Thyroid gland (tissue), 4 donors: ENCODE results near the gene FPR1. TPM values are rescaled to one million over a fixed set of nuclear protein-coding genes. Genes with fewer than 3 reads are reported as not detected.

Source experiments
- DNase-seq, 2 donors: peaks; one replicate each; pipeline ENCODE4 v3.0.0-alpha.2; 2019
- H3K27ac ChIP-seq, 3 donors: fragments of 200-600 bp; sonication (generic); 1 replicate in 2 of 3; 2 replicates in 1 of 3; pipeline ENCODE4 v1.5.1; 2016 to 2019; ENCODE audit warnings: mild to moderate bottlenecking in 1 of 3, moderate library complexity in 1 of 3
- H3K27me3 ChIP-seq: fragments of 200-600 bp; sonication (generic); one replicate; pipeline ENCODE4 v1.5.1; 2019
- H3K36me3 ChIP-seq, 2 donors: fragments of 200-600 bp; sonication (generic); one replicate each; pipeline ENCODE4 v1.5.1; 2016 to 2019
- H3K4me1 ChIP-seq, 2 donors: fragments of 200-600 bp; sonication (generic); one replicate each; pipeline ENCODE4 v1.5.1; 2017 to 2019
- H3K4me3 ChIP-seq, 3 donors: fragments of 200-600 bp; sonication (generic); replicated peaks in 1 of 3; 1 replicate in 2 of 3; 2 replicates in 1 of 3; pipeline ENCODE4 v1.5.1; 2016; ENCODE audit warnings: mild to moderate bottlenecking in 1 of 3
- H3K9me3 ChIP-seq: fragments of 200-600 bp; sonication (generic); one replicate; pipeline ENCODE4 v1.5.1; 2017
- POLR2A ChIP-seq, 2 donors: fragments of 450-650 bp; IDR thresholded peaks; one replicate each; pipeline ENCODE4 v1.6.1; 2017; ENCODE audit warnings: antibody characterized with exemption in 2 of 2, mild to moderate bottlenecking in 2 of 2, moderate library complexity in 1 of 2
- WGBS, 2 donors: methylation state at CpG; one replicate each; pipeline ENCODE4 v1.1.5; 2017; 5-methylcytosine and 5-hydroxymethylcytosine counted together
- intact Hi-C: fragments of 100-400 bp; cut with DNase I; formaldehyde crosslinking; loops from one replicate; pipeline ENCODE4 v1.15.1; 2023
- total RNA-seq, 4 donors: library from RNA; depleted of rRNA; stranded (reverse); fragments of >200 nt; gene quantifications; one replicate each; pipeline ENCODE4 v1.2.3, GENCODE V29; 2016
- TF ChIP-seq, protein P1 (sequence below), 6 experiments: fragments of 200-600 bp in 3 of 6; fragments of 450-650 bp in 3 of 6; sonication (generic) in 3 of 6; IDR thresholded peaks; one replicate each; pipeline ENCODE4 v1.5.1; 2016 to 2019; ENCODE audit warnings: antibody characterized with exemption in 6 of 6, mild to moderate bottlenecking in 2 of 6, inconsistent platforms in 1 of 6, moderate library complexity in 1 of 6

FPR1 gene
- total RNA-seq, 4 donors from 2014 or later = 1.7 to 5.8 (median 3.3) TPM

DNA sequence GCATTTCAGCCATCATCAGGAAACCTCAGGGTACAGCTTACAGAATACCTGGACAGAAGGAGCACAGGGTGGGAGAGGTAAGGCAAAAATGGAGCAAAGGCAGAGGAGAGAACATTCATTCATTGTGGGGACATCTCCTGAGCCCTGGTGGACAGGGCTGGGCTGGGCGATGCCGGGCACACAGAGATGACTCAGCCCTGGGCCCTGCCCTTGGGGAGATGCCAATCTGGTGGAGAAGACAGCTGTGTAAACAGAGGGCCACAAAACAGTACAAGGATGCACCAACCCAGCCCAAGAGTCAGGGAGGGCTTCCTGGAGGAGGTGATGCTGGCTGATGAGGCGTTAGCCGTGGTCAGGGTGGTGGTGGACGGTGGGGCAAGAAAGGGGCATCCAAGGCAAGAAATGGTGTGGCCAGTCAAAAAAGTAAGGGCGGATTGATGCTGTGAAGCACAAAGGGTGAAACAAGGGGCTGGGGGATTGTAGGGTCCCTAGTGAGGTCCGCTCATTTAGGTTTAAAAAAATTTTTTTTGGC lies 24.3 kb downstream of the FPR1 start:
- WGBS, 2 donors = 87 to 89% methylated on average over 7 of the region's 7 CpGs
- intact Hi-C loops = no loop called here

DNA sequence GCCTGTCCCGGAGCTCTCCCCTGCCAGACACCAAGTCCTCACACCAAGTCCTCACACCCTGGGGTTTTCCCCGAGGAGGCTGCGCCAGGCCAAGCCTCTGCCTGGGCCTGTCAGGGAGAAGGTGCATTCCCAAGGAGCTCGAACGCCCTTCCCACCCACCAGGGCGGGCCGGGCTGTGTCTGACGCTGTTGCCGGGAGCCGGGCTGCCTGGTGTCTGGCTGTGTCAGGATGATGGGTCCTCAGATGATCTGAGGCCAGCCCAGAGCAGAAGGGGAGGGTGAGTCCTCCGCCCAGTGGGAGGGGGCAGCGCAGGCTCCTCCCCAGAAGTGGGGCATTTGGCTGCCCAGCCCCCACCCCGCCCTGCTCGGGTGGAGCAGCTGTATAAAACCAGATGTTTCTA lies 25.6 kb downstream of the FPR1 start:
- H3K27ac ChIP-seq = no peak overlapping the region
- WGBS, 2 donors = 26 to 41% methylated on average over 10 to 12 of the region's 14 CpGs
- H3K9me3 ChIP-seq = no peaks in the 10 kb centered on the region
- no peaks in the 10 kb centered on the region for H3K36me3 ChIP-seq
- H3K4me1 ChIP-seq = no peaks in the 10 kb centered on the region
- DNase-seq = no peak
- H3K27me3 ChIP-seq = no peaks in the 10 kb centered on the region
- TF ChIP-seq POLR2A (IDR thresholded peaks at IDR 0.05) = no peak
- TF ChIP-seq, protein P1, sequence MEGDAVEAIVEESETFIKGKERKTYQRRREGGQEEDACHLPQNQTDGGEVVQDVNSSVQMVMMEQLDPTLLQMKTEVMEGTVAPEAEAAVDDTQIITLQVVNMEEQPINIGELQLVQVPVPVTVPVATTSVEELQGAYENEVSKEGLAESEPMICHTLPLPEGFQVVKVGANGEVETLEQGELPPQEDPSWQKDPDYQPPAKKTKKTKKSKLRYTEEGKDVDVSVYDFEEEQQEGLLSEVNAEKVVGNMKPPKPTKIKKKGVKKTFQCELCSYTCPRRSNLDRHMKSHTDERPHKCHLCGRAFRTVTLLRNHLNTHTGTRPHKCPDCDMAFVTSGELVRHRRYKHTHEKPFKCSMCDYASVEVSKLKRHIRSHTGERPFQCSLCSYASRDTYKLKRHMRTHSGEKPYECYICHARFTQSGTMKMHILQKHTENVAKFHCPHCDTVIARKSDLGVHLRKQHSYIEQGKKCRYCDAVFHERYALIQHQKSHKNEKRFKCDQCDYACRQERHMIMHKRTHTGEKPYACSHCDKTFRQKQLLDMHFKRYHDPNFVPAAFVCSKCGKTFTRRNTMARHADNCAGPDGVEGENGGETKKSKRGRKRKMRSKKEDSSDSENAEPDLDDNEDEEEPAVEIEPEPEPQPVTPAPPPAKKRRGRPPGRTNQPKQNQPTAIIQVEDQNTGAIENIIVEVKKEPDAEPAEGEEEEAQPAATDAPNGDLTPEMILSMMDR (IDR thresholded peaks at IDR 0.05) = no peak
- H3K4me3 ChIP-seq = no peak overlapping the region
- intact Hi-C loops = no loop called here

More for the DNA sequence above, 24.3 kb downstream of the FPR1 start:
- no peak overlapping the region for H3K4me3 ChIP-seq
- no peaks in the 10 kb centered on the region for H3K27me3 ChIP-seq
- no peak for DNase-seq
- no peaks in the 10 kb centered on the region for H3K9me3 ChIP-seq
- no peaks in the 10 kb centered on the region for H3K36me3 ChIP-seq
- TF ChIP-seq POLR2A (IDR thresholded peaks at IDR 0.05) = no peak
- TF ChIP-seq, protein P1 (IDR thresholded peaks at IDR 0.05) = no peak
- no peaks in the 10 kb centered on the region for H3K4me1 ChIP-seq
- H3K27ac ChIP-seq = no peak overlapping the region

DNA sequence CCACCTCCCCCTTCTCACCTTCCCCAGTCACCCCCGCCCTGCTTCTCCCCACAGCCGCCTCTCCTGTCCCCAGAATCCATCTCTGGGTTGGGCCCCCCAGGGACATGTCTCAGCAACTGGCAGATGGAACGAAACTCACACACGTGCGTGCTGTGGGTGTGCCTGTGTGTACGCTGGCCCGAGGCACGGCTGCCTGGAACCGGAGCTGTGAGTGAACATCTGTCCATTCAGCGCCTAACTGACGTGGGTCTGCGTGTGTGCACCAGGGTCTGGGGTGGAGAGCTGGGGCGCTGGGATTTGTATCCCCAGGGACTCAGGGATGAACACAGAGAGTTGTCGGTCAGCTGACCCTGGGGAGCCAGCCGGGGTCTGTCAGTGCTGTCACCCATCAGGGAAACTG lies 27.1 kb downstream of the FPR1 start:
- no peak overlapping the region for H3K4me3 ChIP-seq
- H3K4me1 ChIP-seq = no peaks in the 10 kb centered on the region
- intact Hi-C loops = no loop called here
- no peaks in the 10 kb centered on the region for H3K36me3 ChIP-seq
- 37 to 54% methylated on average over 9 to 10 of the region's 15 CpGs for WGBS, 2 donors
- H3K27ac ChIP-seq = no peak overlapping the region
- no peak for TF ChIP-seq POLR2A (IDR thresholded peaks at IDR 0.05)
- TF ChIP-seq, protein P1 (IDR thresholded peaks at IDR 0.05) = no peak
- DNase-seq = no peak
- H3K9me3 ChIP-seq = no peaks in the 10 kb centered on the region
- no peaks in the 10 kb centered on the region for H3K27me3 ChIP-seq

DNA sequence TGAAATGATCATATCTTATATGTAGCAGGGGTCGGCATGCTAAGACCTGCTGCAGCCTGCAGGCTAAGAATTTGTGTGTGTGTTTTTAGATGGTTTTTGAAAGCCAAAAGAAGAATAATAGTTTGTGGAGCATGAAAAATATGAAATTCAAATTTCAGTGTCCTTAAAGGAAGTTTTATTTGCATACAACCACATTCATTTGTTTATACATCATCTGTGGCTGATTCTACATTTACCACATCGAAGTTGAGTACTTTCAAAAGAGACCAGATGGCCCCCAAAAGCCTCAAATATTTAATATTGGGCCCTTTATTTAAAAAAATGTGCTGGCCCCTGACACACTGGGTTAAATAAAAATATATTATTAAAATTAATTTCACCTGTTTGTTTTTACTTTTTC lies 29.2 kb downstream of the FPR1 start:
- intact Hi-C loops = no loop called here
- no peak for DNase-seq
- Histone ChIP-seq H3K27ac (no peak overlapping the region), H3K27me3 (peaks cover under 1% of the 10 kb centered on the region), H3K4me1 (no peaks in the 10 kb centered on the region), H3K9me3 (no peaks in the 10 kb centered on the region), H3K4me3 (no peak overlapping the region), H3K36me3 (no peaks in the 10 kb centered on the region)
- 69 to 78% methylated on average over 2 of the region's 2 CpGs for WGBS, 2 donors
- TF ChIP-seq POLR2A (IDR thresholded peaks at IDR 0.05) = no peak
- TF ChIP-seq, protein P1 (IDR thresholded peaks at IDR 0.05) = no peak

DNA sequence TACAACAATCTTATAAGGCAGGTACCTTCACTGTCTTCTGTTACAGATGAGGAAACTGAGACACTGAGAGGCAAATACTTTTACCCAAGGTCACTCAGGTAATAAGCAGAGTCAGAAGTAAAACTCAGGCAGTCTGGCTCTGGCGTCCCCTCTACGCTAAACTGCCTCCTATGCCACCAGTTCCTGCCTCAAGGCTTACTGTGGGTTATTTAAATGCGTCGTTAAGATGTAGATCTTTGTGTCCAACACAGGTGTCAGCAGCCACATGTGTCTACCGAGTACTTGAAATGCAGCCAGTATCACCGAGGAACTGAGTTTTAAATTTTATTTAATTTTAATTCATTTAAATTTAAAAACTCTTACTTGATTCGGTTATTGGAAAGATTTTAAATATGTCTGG lies 29.8 kb downstream of the FPR1 start:
- no peaks in the 10 kb centered on the region for H3K4me1 ChIP-seq
- no peak overlapping the region for H3K27ac ChIP-seq
- no peak for DNase-seq
- TF ChIP-seq, protein P1 (IDR thresholded peaks at IDR 0.05) = no peak
- TF ChIP-seq POLR2A (IDR thresholded peaks at IDR 0.05) = no peak
- no peaks in the 10 kb centered on the region for H3K9me3 ChIP-seq
- H3K27me3 ChIP-seq = peaks cover 4% of the 10 kb centered on the region
- whole genome bisulfite sequencing, 2 donors = 76 to 79% methylated on average over 7 of the region's 7 CpGs
- no peaks in the 10 kb centered on the region for H3K36me3 ChIP-seq
- intact Hi-C loops = no loop called here
- H3K4me3 ChIP-seq = no peak overlapping the region
